Measurements from ENCODE around the gene ERICH4.

GRCh38 chr19:41398598-41398997, 44.4 kb upstream of the ERICH4 start:
- TF ChIP-seq CTCF (IDR thresholded peaks at IDR 0.05): no peak
- TF ChIP-seq EP300 (IDR thresholded peaks at IDR 0.05): no peak
- TF ChIP-seq USF2 (IDR thresholded peaks at IDR 0.05): no peak
- TF ChIP-seq FOSL2 (IDR thresholded peaks at IDR 0.05): no peak
- TF ChIP-seq FOSL2 (CRISPR knock-in tag; IDR thresholded peaks at IDR 0.05): no peak
- TF ChIP-seq SREBF2 (IDR thresholded peaks at IDR 0.05): no peak
- TF ChIP-seq POLR2AphosphoS2 (conservative IDR thresholded peaks at IDR 0.05; ENCODE audit: low read length): no peak
- TF ChIP-seq TP53 (CRISPR knock-in tag; IDR thresholded peaks at IDR 0.05): no peak
- TF ChIP-seq HDAC2 (IDR thresholded peaks at IDR 0.05): no peak
- TF ChIP-seq E2F6 (IDR thresholded peaks at IDR 0.05; ENCODE audit: borderline replicate concordance, low read depth): no peak
- no peak for TF ChIP-seq RNF2 (IDR thresholded peaks at IDR 0.05; ENCODE audit: borderline replicate concordance, low read depth)
- TF ChIP-seq REST (IDR thresholded peaks at IDR 0.05): no peak
- TF ChIP-seq POLR2A (IDR thresholded peaks at IDR 0.05; ENCODE audit: low read length): no peak
- TF ChIP-seq, protein P1, sequence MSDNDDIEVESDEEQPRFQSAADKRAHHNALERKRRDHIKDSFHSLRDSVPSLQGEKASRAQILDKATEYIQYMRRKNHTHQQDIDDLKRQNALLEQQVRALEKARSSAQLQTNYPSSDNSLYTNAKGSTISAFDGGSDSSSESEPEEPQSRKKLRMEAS (IDR thresholded peaks at IDR 0.05): no peak
